Cardiac septum (tissue), 1 donor: ENCODE data around the gene HID1. TPM values are rescaled to one million over a fixed set of nuclear protein-coding genes. Genes with fewer than 3 reads are reported as not detected.
"Not testable (repeated sequence)": the region's sequence is repeated elsewhere in the genome, so short reads cannot be mapped to it uniquely, and the experiment has no call there.

Source experiments
- DNase-seq: peaks from one replicate; pipeline ENCODE4 v3.0.0-alpha.2; 2020; ENCODE audit warnings: low spot score
- intact Hi-C: fragments of 100-400 bp; cut with DNase I; formaldehyde crosslinking; loops from one replicate; pipeline ENCODE4 v1.14.0; 2022
- total RNA-seq: library from RNA; stranded (reverse); fragmentation: NEBNext Ultra II Directional; extraction: Animal tissue kit (Norgen Biotek cat#: 25700); gene quantifications from one replicate; pipeline ENCODE4 v1.2.1, GENCODE V29; 2021
- donor health status: DM: no; HTN: no; CAD: no.

HID1 gene
- total RNA-seq, 1 donor from 2014 or later, result 9.0 TPM

DNA sequence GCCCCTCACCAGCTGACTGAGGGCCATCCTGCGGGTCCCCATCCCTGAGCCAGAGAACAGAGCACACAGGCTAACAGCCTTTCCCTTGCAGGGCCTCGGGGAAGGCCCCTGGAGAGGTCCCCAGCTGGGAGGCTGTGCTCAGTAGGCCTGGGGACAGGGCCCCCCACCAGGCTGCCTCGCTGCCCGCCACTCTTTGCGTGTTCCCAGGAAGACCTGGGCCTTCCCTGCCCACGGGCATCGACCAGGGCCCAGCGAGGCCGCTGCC, 785 bp downstream of the HID1 start:
- intact Hi-C loops, result no loop called here
- DNase-seq, result no peak

DNA sequence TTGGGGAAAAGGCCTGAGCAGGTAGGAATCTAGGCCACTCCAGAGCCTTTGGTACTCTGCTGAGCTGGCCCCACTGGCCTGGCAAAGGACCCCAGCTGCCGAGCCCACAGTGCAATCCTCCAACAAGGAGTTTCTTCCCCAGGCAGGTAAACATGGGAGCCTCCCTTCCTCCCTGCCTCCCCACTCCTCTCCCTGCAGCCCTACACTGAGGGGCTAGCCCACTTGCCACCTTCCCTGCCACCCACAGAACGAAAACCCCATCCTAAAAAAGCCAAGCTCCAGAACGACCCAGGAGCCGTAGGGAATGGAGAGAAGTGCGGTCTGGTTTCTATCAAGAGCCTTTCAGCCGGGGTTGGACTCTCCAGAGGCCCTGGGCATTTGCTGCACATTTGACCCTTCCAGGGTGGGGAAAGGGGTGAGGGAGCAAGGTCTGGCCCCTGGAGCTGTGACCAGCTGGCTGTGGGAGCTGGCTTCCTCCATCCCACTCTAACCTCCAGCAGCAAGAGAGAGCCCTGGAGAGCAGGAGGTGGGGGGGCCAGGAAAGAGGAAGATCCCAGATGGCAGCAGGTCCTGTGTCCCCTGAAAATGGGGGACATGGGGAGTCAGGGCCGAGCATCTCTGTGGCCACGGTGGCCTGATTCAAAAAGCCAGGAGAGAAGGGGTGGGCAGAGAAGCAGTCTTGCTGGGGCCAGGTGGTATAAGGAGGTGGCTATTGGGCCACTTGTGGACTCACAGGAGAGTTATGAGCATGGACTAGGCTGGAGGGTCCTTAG, 1.3 kb downstream of the HID1 start:
- intact Hi-C loops, result no loop called here
- DNase-seq, result no peak

DNA sequence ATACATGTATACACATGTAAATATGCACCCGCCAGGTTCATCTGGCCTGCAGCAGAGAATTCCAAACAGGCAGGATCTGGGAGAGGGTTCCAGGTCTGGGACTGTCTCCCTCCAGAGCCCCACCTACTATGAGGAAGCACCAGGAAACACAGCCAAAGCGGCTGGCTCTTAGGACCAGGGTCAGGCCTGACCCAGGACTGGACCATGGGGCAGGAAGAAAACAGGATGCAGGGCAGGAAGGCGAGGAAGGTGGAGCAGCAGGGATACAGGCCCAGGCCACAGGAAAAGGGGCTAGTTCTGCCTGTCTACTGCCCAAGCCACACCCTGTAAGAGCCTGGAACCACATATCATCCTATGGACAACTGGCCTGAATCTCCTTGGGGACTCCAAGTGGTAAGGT, 2.2 kb downstream of the HID1 start:
- intact Hi-C loops, result no loop called here
- DNase-seq, result no peak

- intact Hi-C loops, result not testable (repeated sequence)
These were observed 3.1 kb downstream of the HID1 start for GRCh38 chr17:74969501-74969900.

GRCh38 chr17:74968361-74968780, 4.2 kb downstream of the HID1 start:
- no peak for DNase-seq
- intact Hi-C loops, result no loop called here

More at GRCh38 chr17:74969501-74969900, 3.1 kb downstream of the HID1 start:
- DNase-seq, result not testable (repeated sequence)

GRCh38 chr17:74964988-74965622, 7.5 kb downstream of the HID1 start:
- DNase-seq, result no peak
- intact Hi-C loops, result loop anchor here (5.0 kb wide), 3 partner anchors 67 to 237 kb away; no protein-coding TSS in a partner anchor

- DNase-seq, result no peak
- intact Hi-C loops, result loop anchor here (5.0 kb wide), 3 partner anchors 68 to 238 kb away; no protein-coding TSS in a partner anchor
These were observed 8.3 kb downstream of the HID1 start for GRCh38 chr17:74964246-74964761.

GRCh38 chr17:74963656-74964055, 8.9 kb downstream of the HID1 start:
- DNase-seq, result no peak
- intact Hi-C loops, result loop anchor here (5.0 kb wide), 3 partner anchors 69 to 239 kb away; no protein-coding TSS in a partner anchor

- intact Hi-C loops, result loop anchor here (5.0 kb wide), 3 partner anchors 69 to 239 kb away; no protein-coding TSS in a partner anchor
- no peak for DNase-seq
These were observed 9.8 kb downstream of the HID1 start for GRCh38 chr17:74962622-74963394.

GRCh38 chr17:74961657-74962350, 10.8 kb downstream of the HID1 start:
- DNase-seq, result peak; percentile 90
- intact Hi-C loops, result loop anchor here (5.0 kb wide), 3 partner anchors 70 to 240 kb away; no protein-coding TSS in a partner anchor

DNA sequence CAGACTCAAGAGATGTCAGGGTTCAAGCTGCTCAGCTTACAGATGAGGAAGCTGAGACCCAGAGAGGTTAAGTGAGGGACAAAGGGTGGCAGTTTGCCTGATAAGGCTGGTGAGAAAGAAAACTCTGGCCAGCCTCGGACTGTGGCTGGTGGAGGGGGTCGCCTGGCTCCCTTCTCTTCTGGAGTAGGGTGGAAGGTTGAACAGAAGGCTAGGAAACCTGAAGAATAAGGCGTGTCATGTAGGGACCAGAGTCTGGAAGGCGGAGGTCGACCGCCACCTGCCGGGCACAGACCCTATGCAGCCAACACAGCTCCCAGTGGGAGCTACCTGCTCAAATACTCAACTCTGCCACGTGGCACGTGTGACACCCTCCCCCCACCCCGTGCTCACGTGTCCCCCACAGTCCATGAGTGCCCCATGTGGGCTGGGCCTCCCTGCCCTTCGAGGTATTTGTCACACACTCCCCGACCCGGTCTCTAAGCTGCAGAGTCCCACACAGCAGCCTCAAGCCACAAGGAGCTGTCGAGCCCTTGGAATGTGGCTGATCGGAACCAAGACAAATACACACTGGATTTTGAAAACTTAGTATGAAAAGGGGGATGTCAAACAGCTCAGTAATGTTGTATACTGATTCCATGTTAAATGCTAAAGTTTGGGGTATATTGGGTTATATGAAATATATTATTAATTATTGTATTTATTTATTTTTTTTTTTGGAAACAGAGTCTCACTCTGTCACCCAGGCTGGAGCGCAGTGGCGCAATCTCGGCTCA, 11.8 kb downstream of the HID1 start:
- DNase-seq, result no peak
- intact Hi-C loops, result loop anchor here (5.0 kb wide), 3 partner anchors 72 to 242 kb away; no protein-coding TSS in a partner anchor

DNA sequence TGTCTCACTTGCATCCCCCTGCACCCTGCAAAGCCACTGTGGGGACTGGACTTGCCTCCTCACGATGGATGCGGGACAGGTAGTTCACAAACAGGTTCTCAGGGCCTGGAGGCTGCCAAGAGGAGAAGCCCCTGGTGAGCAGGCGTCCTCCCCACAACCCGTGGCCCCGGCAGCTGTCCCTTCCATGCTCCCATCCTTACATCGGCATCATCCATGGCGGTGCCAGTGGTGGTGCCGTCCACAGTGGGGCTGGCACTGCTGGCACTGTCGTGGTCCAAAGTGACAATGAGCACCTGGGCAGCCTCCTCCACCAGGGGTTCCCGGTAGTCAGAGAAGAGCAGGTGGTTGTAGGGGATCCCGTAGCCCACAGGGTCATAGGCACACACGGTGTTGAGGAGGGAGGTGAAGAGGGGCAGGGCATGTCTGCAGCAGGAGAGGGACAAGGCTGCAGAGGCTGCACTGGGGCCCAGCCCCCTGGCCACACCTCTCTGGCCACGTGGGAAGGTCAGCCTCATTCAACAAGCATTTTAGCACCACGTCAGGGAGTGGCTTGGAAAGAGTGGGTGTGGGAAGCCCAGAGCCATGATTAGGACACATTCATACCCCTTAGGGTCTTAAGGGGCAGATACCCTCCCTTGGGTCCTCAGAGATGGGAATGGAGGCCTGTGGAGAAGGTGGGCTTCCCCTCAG, 12.6 kb downstream of the HID1 start:
- intact Hi-C loops, result loop anchor here (5.0 kb wide), 4 partner anchors 72 to 242 kb away; no protein-coding TSS in a partner anchor
- no peak for DNase-seq

DNA sequence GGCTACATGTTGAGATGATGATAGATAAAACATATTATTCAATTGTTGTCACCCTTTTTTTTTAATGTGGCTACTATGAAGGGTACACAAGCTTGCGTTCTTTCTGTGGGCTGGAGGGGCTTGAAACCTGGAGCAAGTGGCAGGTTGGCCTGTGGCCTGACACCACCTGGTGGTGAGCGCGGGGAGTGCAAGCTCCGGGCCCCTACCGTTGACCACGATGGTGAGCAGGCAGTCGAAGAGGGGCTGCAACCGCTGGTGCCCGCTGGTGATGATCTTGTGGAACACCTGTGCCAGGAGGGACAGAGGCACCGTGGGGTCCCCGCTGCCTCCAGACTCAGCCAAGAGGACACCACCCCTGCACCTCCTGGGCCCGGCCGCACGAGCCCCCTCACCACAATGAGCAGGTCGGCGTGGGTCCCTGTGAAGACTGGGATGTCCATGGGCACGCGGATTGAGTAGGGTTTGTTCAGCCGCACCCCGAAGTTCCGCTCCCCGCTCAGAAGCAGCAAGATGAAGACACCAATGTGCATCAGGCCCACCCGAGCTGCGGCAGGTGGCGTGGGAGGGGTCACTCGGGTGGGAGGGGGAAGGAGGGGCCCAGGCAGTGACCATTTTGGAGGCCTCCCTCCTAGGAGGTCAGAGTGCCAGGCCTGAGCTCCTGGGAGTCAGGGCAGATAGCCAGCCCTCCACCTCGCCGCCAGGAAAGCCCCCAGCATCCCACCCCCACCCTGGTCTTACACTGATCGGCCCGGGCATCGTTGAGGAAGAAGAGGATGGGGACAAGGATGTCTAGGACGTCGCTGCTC, 14.4 kb downstream of the HID1 start:
- intact Hi-C loops, result loop anchor here (5.0 kb wide), 1 partner anchor 216 kb away; no protein-coding TSS in a partner anchor
- peak; percentile 85 for DNase-seq

GRCh38 chr17:74956093-74956492, 16.5 kb downstream of the HID1 start:
- DNase-seq, result no peak
- intact Hi-C loops, result loop anchor here (5.0 kb wide), 1 partner anchor 214 kb away; no protein-coding TSS in a partner anchor

DNA sequence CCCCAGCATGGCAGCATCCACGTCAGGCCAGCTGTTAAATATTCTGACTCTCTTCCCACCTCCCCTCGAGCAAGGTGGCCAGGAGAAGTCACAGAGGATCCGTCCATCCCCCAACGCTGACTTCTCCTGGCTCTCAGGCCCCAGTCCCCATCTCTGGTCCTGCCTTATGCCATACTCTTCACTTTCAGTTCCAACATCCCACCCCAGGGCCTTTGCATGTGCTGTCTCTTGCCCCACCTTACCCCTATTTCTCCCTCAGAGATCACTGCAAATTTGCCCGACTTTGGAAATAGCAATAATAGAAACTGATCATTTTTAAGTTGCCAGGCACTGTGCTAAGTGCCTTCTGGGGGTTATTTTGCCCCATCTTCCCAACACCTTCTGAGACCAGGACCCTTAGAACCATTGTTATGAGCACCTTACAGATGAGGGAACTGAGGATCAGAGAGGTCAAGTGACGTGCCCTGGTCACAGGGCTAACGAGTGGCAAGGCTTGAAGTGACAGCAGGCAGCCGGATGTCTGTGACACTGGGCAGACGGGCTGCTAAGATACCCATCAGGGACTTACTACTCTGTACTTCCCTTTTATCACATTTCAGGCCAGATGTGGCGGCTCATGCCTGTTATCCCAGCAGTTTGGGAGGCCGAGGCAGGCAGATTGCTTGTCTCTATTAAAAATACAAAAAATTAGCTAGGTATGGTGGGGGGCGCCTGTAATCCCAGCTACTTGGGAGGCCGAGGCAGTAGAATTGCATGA, 17.7 kb downstream of the HID1 start:
- DNase-seq, result no peak
- intact Hi-C loops, result loop anchor here (5.0 kb wide), 1 partner anchor 213 kb away; no protein-coding TSS in a partner anchor

DNA sequence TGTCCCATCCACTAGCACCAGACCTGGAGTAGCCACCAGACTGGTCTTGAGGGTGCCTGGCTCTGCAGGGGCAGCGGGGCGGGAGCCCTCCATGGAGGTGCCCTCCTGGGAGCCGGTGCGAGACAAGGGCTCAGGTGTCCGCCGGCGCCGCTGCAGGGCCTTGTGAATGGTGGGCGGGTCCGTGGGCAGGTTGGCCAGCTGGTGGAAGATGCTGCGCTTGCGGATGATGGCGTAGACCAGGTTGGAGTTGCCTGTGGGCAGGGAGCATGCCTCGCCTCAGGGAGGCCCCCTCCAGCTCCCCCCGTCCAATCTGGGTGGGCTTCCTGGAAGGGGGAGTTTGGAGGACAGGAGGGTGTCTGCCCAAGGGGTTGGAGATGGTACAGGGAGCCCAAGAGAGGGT, 18.4 kb downstream of the HID1 start:
- intact Hi-C loops, result no loop called here
- DNase-seq, result no peak
